Stimulated activated CD8-positive, alpha-beta memory T cell treated with anti-CD3 and anti-CD28 coated beads, Interleukin-7, amount 100 ng/mL, for 4 hours (primary cell): ENCODE measurements around the gene TRIM10.
"Not testable (repeated sequence)": the region's sequence is repeated elsewhere in the genome, so short reads cannot be mapped to it uniquely, and the experiment has no call there.

Experiments used
- DNase-seq, 2 donors: peaks; one replicate each; pipeline ENCODE4 v3.0.0-alpha.2; 2020; ENCODE audit warnings: low read depth in 2 of 2

Gene TRIM10

GRCh38 chr6:30152910-30153610 is 8.0 kb downstream of the TRIM10 start:
- no peak for DNase-seq

GRCh38 chr6:30152016-30152673 is 8.9 kb downstream of the TRIM10 start:
- no peak for DNase-seq

- no peak for DNase-seq
Observed at GRCh38 chr6:30151580-30151979, 9.4 kb downstream of the TRIM10 start.

GRCh38 chr6:30150671-30151395 is 10.2 kb downstream of the TRIM10 start:
- DNase-seq = no peak

GRCh38 chr6:30149858-30150550 is 11.0 kb downstream of the TRIM10 start:
- no peak for DNase-seq

GRCh38 chr6:30149234-30149633 is 11.8 kb downstream of the TRIM10 start:
- DNase-seq = no peak

- no peak for DNase-seq
Observed at GRCh38 chr6:30147096-30147495, 13.9 kb downstream of the TRIM10 start.

GRCh38 chr6:30145818-30146217 is 15.2 kb downstream of the TRIM10 start:
- DNase-seq = no peak

GRCh38 chr6:30144811-30145210 is 16.2 kb downstream of the TRIM10 start:
- no peak for DNase-seq

- DNase-seq = no peak
Observed at GRCh38 chr6:30143780-30144179, 17.2 kb downstream of the TRIM10 start.

GRCh38 chr6:30142665-30143064 is 18.3 kb downstream of the TRIM10 start:
- DNase-seq = no peak

GRCh38 chr6:30140240-30140639 is 20.8 kb downstream of the TRIM10 start:
- DNase-seq = not testable (repeated sequence)

GRCh38 chr6:30136570-30137286 is 24.3 kb downstream of the TRIM10 start:
- no peak for DNase-seq

GRCh38 chr6:30135757-30136156 is 25.3 kb downstream of the TRIM10 start, which contains the start of gene TRIM40:
Gene TRIM40, plus strand, starts transcription at chr6:30136140. Its CDS starts 897 bp downstream, at chr6:30137037.
- no peak for DNase-seq

GRCh38 chr6:30135147-30135546 is 25.9 kb downstream of the TRIM10 start:
- no peak for DNase-seq

GRCh38 chr6:30131947-30132497 is 29.0 kb downstream of the TRIM10 start:
- DNase-seq = no peak

GRCh38 chr6:30130887-30131862 is 29.8 kb downstream of the TRIM10 start:
- peak; percentile 43 to 54 for DNase-seq

GRCh38 chr6:30130179-30130679 is 30.8 kb downstream of the TRIM10 start:
- DNase-seq = no peak

- DNase-seq = no peak
Observed at GRCh38 chr6:30129265-30130178, 31.5 kb downstream of the TRIM10 start.
